KBM-7 (cell line): ENCODE results near the gene PPCS.
"Not testable (repeated sequence)": the region's sequence is repeated elsewhere in the genome, so short reads cannot be mapped to it uniquely, and the experiment has no call there.

Experiments used
- DNase-seq: peaks from one replicate; pipeline ENCODE4 v3.0.0-alpha.2; 2015
- in situ Hi-C: fragments of 300-500 bp; cut with MboI; formaldehyde crosslinking; loops from 2 replicates; pipeline ENCODE4 v1.14.3; 2020; ENCODE audit warnings: low sequenced_read_pairs, low pct_unique_long_range_greater_than_20kb, mixed read lengths

The PPCS gene

DNA sequence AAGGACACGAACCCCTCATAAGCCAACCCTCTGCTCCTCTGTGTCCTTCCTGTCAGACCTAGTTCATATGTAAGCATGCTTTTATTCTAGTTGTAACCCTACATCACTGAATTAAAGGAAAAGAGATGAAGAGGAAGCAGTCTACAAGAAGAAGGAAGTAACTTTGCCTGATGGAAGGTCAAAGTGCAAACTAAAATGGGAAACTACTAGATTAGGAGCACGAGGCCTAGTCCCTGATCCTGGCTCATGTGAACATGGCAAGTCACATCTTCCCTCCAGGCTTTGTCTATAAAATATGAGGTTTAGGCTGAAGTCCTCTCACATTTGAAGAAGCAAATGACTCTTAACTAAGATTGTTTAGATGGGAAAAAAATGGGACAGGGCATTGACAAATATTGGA, 13.7 kb upstream of the PPCS start:
- DNase-seq: no peak
- in situ Hi-C loops: no loop called here

DNA sequence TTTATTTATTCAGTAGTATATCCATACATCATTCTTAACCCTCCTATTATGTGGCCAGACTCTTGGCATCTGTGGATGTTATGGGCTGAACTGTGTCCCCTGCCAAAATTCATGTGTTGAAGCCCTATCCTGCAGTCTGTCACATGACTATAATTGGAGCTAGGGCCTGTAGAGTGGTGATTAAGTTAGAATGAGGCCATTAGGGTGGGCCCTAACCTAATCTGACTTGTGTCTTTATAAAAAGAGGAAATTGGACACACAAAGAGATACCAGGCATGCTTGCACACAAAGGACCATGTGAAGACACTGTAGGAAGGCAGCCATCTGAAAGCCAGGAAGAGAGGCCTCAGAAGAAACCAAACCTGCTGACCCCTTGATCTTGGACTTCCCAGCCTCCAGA, 7.1 kb upstream of the PPCS start:
- in situ Hi-C loops: no loop called here
- no peak for DNase-seq

DNA sequence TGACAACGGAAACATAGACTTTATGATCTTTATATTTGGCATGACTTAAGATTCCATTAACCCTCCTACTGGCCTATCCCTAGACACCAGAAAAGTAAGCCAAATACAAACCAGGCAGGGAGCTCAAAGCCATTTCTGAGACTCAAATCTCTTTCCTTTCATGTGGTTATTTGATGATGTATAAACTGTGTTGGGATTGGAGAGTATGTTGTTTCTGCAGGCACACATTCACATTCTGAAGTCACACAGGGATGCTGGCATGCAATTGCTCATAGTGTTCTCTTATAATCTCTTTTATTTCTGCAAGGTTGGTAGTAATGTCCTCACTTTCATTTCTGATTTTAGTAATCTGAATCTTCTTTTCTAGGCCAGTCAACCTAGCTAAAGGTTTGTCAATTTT, 6.3 kb upstream of the PPCS start:
- in situ Hi-C loops: no loop called here
- no peak for DNase-seq

DNA sequence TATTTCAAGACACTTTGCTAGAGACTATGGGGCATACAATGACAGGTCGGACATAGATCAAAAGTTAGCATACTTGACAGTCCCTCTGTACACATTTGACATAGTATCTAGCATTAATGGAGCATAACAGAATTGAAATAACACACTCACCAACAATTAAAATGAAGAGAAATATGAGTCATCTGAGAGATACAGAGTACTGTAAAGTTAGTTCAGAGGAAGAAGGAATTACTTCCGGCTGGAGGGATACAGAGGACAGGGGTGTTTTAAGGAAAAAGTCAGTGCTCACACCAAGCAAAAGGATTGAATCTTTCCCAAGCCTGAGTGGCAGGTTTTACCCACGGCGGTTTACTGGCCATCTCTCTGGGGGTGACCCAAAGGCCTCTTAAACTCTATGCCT, 3.0 kb upstream of the PPCS start:
- DNase-seq: no peak
- in situ Hi-C loops: no loop called here

DNA sequence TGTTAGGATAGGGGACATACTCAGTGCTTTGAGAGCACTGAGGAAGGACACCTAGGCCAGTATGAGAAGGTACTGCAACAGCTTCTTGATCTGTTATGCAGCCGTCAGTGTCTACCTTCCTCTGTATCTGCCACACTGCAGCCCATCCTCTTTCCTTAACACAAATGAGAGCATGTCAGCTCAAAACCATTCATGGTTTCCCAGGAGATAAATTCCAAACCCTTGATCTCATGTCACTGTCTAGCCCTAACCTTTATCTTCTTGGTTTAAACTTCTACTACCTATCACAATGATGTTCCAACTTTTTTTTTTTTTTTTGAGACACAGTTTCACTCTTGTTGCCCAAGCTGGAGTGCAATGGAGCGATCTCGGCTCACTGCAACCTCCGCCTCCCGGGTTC, 1.9 kb upstream of the PPCS start:
- DNase-seq: no peak
- in situ Hi-C loops: no loop called here

DNA sequence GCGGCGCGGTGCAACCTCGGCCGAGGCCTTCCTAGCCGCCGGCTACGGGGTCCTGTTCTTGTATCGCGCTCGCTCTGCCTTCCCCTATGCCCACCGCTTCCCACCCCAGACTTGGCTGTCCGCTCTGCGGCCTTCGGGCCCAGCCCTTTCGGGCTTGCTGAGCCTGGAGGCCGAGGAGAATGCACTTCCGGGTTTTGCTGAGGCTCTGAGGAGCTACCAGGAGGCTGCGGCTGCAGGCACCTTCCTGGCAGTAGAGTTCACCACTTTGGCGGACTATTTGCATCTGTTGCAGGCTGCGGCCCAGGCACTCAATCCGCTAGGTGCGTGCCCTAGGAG, 379 bp downstream of the PPCS start:
- DNase-seq: peak; percentile 76

DNA sequence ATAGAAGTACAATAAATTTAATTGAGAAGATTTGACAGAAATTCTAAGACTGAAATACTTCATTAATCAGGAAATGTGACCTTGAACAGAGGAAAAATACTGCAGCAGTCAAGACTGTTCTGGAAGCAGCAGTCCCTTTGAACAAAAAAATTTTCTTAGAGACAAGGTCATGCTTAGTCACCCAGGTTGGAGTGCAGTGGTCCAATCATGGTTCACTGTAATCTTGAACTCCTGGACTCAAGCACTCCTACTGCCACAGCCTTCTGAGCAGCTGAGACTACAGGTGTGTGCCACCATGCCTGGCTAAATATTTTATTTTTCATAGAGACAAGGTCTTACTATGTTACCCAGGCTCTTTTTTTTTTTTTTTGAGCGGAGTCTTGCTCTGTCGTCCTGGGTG, 4.9 kb downstream of the PPCS start:
- in situ Hi-C loops: no loop called here
- no peak for DNase-seq

More for the DNA sequence above, 379 bp downstream of the PPCS start:
- in situ Hi-C loops: no loop called here

DNA sequence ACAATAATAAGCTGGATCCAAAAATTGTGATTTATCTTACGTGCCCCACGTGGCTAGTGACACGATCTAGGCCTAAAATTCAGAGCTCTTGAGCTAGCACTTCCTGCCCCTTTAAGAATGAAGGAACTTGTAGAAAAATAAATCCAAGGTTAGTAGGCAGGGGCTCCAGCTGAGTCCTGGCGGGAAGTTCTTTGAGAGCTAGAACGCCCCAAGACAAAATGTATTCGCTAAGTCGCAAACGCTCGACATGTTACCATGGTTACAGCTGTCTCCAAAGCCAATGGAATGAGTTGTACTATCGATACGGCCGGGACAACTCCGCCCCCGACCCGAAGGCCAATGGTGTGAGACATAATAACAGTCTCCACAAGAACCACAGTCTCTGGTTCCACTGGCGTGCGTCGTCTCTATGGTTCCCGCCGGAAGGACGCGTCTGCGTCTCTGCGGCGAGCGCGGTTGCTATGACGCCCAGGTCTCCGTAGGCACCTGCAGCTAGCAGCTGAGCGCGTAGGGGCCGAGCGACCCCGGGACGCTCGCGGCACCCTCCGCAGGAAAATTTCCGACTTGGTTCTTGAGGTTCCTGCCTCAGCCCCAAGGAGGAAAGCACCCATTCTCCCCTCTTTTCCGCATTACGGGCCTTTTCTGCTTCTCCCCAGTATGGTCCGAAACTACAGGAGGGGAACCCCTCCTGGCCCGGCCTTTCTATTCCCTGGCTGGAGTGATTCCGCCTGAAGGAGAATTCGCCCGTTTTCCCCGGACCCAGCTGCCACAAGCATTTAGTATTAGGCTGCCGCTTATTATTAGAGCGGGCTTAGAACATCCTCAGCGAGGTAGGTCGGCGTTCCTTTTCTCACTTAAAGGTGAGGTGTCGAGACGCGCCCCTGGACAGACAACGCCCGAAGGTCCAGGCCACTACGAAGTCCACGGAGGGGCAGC, 6.8 kb downstream of the PPCS start, which contains the start of gene CCDC30:
Gene CCDC30, plus strand, starts transcription at position 459 of the 936 bp plus-strand sequence. CDS start 17,266 bp downstream, outside the sequence.
- DNase-seq: peak; percentile 85
- in situ Hi-C loops: no loop called here

DNA sequence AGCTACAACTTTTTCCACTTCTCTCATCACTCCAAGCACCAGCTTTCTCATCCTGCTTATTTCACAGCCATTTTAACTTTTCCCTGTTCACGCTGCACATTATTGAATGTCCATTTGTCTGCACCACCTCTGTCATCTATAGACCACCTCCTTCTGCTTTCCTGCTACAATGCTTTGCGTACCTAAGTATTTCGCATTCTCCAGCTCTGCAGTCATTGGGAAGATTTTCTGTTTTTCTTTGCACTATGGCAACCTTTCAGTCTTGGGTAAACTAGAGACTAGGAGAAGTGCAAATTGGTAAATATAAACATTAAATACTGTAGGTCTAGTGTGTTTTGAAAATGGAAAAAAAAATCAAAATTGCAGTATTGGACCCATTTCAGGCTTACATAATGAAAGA, 7.6 kb downstream of the PPCS start:
- DNase-seq: no peak
- in situ Hi-C loops: no loop called here

DNA sequence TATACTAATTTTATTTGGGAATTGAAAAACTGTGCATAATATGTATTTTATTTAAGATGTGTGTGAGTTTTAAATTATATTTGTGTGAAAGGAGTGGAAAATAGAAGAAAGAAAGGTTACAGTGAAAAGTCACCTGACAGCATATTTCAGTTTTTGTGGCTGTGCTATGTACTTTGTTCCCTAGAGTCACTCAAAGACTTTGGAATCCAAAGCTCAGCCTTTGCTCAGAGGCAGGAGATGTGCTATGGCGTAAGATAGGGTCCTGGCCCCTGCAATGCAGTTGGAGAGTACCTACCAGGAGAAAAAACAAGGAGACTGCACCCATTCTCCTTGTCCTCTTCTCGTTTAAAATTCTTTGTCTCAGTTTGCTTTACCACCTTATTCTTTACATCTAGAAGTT, 9.7 kb downstream of the PPCS start:
- no peak for DNase-seq
- in situ Hi-C loops: no loop called here

DNA sequence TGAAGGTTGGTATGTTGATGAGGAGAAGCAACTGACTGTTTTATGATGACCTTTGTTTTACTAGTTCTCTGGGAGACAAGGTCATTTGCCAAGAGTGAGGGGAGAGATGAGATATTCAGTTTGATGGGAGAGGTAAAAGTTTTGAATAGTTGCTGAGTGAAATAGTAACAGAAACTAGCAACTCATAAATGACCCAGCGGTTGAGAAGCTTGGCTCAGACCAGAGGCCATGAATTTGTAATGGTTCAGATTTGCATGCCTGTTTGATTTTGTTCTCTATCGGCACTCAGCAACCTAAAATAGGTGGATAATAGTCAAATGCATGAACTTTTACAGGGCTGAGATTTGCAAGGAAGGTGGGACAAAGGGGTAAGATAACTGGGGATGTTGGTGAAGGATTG, 13.4 kb downstream of the PPCS start:
- no peak for DNase-seq
- in situ Hi-C loops: no loop called here

DNA sequence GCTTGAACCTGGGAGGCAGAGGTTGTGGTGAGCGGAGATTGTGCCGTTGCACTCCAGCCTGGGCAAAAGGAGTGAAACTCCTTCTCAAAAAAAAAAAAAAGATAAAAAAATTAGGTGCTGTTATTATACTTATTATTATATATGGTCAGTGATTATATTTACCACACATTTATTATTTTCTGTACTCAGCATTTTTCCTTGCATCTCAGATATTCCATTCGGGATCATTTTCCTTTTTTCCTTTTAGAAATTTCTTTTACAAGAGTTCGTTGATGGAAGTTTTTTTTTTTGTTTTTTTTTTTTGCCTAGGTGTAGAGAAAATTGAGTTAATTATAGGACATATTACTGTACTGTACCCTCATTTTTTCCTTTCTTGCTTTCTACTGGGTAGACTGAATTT, 20.3 kb downstream of the PPCS start:
- no peak for DNase-seq
- in situ Hi-C loops: no loop called here

DNA sequence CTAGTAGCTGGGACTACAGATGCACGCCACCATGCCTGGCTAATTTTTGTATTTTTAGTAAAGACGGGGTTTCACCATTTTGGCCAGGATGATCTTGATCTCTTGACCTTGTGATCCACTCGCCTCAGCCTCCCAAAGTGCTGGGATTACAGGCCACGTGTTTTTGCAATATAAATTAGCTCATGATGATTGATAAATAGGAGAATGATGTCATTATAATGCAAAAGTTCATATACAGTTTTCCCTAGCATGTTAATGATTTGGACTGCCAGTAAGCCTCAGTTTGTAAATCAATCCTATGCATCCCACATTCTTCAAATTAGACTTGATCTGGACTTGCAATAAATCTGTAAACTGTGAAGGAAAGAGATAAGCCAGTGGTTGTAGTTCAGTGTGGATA, 21.0 kb downstream of the PPCS start:
- in situ Hi-C loops, DNase-seq: not testable (repeated sequence)

DNA sequence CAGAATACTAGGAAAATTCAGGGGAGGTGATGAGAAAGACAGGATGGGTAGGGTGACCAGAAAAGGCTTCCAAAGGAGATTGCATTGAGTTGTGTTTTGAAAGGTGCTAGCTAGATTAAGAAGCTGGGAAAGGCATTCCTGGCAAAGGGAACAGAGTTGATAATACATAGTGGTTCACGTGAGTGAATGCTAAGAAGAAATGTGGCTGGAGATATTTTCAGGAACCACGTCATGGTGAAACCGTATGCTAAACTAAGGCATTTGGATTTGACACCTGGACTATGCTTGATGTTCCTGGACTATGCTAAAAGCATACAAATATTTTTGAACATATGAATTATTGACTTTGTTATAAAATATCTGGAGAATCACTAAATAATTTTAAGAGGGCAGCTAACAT, 21.4 kb downstream of the PPCS start:
- in situ Hi-C loops: no loop called here
- no peak for DNase-seq

DNA sequence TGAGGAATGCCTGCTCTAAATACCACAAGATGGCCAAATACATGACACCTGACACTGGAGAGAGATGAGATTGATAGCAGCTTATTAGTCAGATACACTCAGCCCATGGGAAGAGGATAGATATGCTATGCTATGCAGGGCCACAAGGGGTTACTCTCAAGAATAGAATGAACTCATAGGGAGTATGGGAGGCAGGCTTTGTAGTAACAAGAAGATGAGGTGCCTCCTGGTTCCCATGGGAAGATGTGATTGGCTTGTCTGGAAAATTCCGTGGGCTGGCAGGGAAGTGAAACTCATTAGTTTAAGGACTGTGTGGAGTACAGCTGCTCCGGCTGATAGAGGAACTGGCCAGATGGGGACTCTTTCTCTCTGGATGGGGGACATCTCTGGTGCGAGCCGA, 23.3 kb downstream of the PPCS start:
- in situ Hi-C loops: no loop called here
- peak; percentile 19 for DNase-seq

DNA sequence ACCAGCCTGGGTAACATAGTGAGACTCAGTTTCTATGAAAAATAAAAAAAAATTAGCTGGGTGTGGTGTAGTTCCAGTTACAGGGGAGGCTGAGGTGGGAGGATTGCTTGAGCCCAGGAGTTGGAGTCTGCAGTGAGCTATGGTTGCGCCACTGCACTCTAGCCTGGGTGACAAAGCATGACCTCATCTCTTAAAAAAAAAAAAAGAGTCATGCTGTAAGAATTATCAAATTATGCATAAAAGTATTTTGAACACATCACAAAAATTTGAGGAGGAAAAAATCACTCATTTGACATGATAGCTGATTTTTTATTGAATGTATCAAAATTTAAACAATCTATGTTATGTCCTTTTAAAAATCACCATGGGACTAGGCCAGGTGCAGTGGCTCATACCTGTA, 24.6 kb downstream of the PPCS start:
- no peak for DNase-seq
- in situ Hi-C loops: no loop called here

DNA sequence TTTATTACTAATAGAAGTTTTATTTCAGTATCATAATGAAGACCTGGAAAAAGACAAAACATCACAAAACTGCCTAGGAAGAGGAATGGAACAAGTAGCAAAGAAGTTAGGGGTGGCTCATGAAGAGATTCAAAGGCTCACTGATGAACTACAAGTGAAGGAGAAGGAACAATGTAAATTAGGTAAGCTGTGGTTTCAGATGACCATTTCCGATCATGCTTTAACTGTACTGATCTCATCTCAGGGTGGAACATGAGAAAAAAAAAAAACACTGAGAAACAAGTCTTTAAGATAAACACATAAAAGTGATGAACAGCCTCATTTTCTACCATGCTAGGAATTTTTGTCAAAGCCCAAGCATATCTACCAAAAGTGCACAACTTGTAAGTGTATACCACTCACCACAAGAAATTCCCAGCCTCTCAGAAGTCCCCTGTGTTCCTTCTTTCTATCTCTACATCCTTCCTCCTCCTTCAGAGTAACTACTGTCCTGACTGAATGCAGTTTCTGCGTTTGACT, 26.4 kb downstream of the PPCS start:
- DNase-seq: peak; percentile 15
- in situ Hi-C loops: no loop called here

DNA sequence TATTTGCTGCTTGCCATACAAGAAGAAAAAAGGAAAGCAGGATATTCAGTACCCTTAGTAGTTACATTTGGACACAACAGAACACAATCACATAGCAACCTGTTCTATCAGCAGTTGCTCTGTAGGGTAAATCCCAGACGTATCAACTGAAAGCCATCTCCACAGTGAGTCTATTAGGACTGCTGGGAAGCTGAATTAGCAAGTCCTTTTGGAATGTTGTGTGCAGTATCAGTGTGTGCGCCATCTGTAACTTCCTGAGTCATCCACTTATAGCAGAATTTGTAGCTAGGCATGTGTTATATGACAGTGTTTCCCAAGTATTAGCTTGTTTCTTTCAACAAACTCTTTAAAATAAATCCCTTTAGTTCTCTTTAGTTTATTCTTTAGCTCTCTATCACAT, 28.0 kb downstream of the PPCS start:
- in situ Hi-C loops: no loop called here
- no peak for DNase-seq

DNA sequence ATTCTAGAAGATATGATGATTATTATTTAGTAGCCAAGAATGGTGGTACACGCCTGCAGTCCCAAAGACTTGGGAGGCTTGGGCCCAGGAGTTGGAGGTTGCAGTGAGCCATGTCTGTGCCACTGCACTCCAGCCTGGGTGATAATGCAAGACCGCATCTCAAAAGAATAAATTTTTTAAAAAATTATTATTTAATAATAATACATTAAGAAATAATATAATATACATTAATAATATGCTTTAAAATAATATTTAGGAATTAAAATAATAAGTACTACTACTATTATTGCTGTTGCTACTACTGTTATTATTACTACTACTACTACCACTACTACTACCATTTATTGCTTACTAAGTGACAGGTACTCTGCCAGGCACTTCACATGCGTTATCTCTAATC, 33.9 kb downstream of the PPCS start:
- in situ Hi-C loops: no loop called here

DNA sequence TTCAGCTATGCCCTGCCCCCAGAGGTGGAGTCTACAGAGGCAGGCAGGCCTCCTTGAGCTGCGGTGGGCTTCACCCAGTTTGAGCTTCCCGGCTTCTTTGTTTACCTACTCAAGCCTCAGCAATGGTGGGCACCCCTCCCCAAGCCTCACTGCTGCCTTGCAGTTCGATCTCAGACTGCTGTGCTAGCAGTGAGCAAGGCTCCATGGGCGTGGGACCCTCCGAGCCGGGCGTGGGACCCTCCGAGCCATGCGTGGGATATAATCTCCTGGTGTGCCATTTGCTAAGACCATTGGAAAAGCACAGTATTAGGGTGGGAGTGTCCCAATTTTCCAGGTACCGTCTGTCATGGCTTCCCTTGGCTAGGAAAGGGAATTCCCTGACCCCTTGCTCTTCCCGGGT, 45.7 kb downstream of the PPCS start:
- in situ Hi-C loops, DNase-seq: not testable (repeated sequence)

More for the DNA sequence above, 33.9 kb downstream of the PPCS start:
- no peak for DNase-seq
